Measurements from ENCODE around the gene TAF4.

DNA sequence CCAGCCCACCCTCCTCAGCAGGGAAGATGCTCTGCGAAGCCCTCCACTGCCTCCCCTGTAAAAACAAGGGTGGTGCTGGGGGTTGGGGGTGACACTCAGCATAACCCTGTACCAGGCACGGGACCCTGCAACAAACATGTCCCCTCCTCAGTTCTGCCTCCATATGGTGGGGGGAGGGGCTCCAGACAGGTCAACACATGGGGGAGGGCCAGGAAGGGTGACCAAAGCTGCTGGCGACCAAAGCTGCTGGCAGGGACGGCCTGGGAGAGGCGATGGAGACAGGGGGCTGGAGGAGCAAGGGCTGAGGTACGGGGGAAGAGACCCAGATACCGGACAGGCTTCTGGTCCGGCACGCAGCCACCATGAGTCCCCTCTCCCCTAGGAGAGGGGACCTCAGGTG lies 123.2 kb downstream of the TAF4 start:
- TF ChIP-seq, protein P1, sequence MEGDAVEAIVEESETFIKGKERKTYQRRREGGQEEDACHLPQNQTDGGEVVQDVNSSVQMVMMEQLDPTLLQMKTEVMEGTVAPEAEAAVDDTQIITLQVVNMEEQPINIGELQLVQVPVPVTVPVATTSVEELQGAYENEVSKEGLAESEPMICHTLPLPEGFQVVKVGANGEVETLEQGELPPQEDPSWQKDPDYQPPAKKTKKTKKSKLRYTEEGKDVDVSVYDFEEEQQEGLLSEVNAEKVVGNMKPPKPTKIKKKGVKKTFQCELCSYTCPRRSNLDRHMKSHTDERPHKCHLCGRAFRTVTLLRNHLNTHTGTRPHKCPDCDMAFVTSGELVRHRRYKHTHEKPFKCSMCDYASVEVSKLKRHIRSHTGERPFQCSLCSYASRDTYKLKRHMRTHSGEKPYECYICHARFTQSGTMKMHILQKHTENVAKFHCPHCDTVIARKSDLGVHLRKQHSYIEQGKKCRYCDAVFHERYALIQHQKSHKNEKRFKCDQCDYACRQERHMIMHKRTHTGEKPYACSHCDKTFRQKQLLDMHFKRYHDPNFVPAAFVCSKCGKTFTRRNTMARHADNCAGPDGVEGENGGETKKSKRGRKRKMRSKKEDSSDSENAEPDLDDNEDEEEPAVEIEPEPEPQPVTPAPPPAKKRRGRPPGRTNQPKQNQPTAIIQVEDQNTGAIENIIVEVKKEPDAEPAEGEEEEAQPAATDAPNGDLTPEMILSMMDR (IDR thresholded peaks at IDR 0.05), result no peak
- no peak for TF ChIP-seq POLR2A (IDR thresholded peaks at IDR 0.05)

All from body of pancreas (tissue), 4 donors.